Measurements from ENCODE around the gene ADGRB3. TPM values are rescaled to one million over a fixed set of nuclear protein-coding genes. Genes with fewer than 3 reads are reported as not detected.

The ADGRB3 gene
- polyA plus RNA-seq, 4 donors = 1.6 to 2.1 TPM; not detected in 2

- DNase-seq (no peak), FAIRE-seq (no peak)
- no peak overlapping the region for H3K27ac ChIP-seq (ENCODE audit: low read depth in 1 of 3, low read length in 2 of 3)
- no peak overlapping the region for H3K4me3 ChIP-seq (ENCODE audit: low read depth in 1 of 3, low read length in 3 of 3)
- WGBS, 3 donors = 74 to 84% (median 77%) methylated on average over 3 of the region's 3 CpGs
- no peaks in the 10 kb centered on the region for H3K4me1 ChIP-seq (ENCODE audit: control insufficient read depth in 3 of 3, insufficient read depth in 2 of 3, low read depth in 1 of 3, low read length in 2 of 3)
- no peaks in the 10 kb centered on the region for H3K36me3 ChIP-seq (ENCODE audit: control insufficient read depth in 3 of 3, insufficient read depth in 2 of 3, low read depth in 1 of 3, low read length in 3 of 3)
- no peaks in the 10 kb centered on the region for H3K9me3 ChIP-seq (ENCODE audit: control insufficient read depth in 2 of 2, insufficient read depth in 1 of 2, low read depth in 1 of 2, low read length in 1 of 2)
- no peaks in the 10 kb centered on the region for H3K27me3 ChIP-seq (ENCODE audit: control insufficient read depth in 3 of 3, insufficient read depth in 3 of 3, low read length in 3 of 3)
Observed at GRCh38 chr6:69185276-69185675, 550.2 kb downstream of the ADGRB3 start.

GRCh38 chr6:69202768-69203167, 567.7 kb downstream of the ADGRB3 start:
- no peaks in the 10 kb centered on the region for H3K36me3 ChIP-seq (ENCODE audit: control insufficient read depth in 3 of 3, insufficient read depth in 2 of 3, low read depth in 1 of 3, low read length in 3 of 3)
- no peak overlapping the region for H3K27ac ChIP-seq (ENCODE audit: low read depth in 1 of 3, low read length in 2 of 3)
- no peaks in the 10 kb centered on the region for H3K27me3 ChIP-seq (ENCODE audit: control insufficient read depth in 3 of 3, insufficient read depth in 3 of 3, low read length in 3 of 3)
- WGBS, 3 donors = 9 to 24% (median 15%) methylated on average over 2 of the region's 2 CpGs
- FAIRE-seq (no peak), DNase-seq (peak; percentile 19 to 62)
- H3K4me3 ChIP-seq (ENCODE audit: low read depth in 1 of 3, low read length in 3 of 3) = no peak overlapping the region
- H3K9me3 ChIP-seq (ENCODE audit: control insufficient read depth in 2 of 2, insufficient read depth in 1 of 2, low read depth in 1 of 2, low read length in 1 of 2) = peaks cover 0 to 3% of the 10 kb centered on the region in 2 donors
- no peaks in the 10 kb centered on the region for H3K4me1 ChIP-seq (ENCODE audit: control insufficient read depth in 3 of 3, insufficient read depth in 2 of 3, low read depth in 1 of 3, low read length in 2 of 3)

- no peak for DNase-seq
- H3K36me3 ChIP-seq (ENCODE audit: control insufficient read depth in 3 of 3, insufficient read depth in 2 of 3, low read depth in 1 of 3, low read length in 3 of 3) = no peaks in the 10 kb centered on the region
- H3K27me3 ChIP-seq (ENCODE audit: control insufficient read depth in 3 of 3, insufficient read depth in 3 of 3, low read length in 3 of 3) = no peaks in the 10 kb centered on the region
- no peaks in the 10 kb centered on the region for H3K4me1 ChIP-seq (ENCODE audit: control insufficient read depth in 3 of 3, insufficient read depth in 2 of 3, low read depth in 1 of 3, low read length in 2 of 3)
- H3K4me3 ChIP-seq (ENCODE audit: low read depth in 1 of 3, low read length in 3 of 3) = no peak overlapping the region
- H3K27ac ChIP-seq (ENCODE audit: low read depth in 1 of 3, low read length in 2 of 3) = no peak overlapping the region
- no peak for FAIRE-seq
- H3K9me3 ChIP-seq (ENCODE audit: control insufficient read depth in 2 of 2, insufficient read depth in 1 of 2, low read depth in 1 of 2, low read length in 1 of 2) = no peaks in the 10 kb centered on the region
- WGBS, 3 donors = 12 to 55% (median 39%) methylated on average over 1 of the region's 1 CpG
Observed at GRCh38 chr6:69216127-69216526, 581.0 kb downstream of the ADGRB3 start.

GRCh38 chr6:69217343-69217742, 582.3 kb downstream of the ADGRB3 start:
- Histone ChIP-seq H3K4me1 (ENCODE audit: control insufficient read depth in 3 of 3, insufficient read depth in 2 of 3, low read depth in 1 of 3, low read length in 2 of 3) (no peaks in the 10 kb centered on the region), H3K27me3 (ENCODE audit: control insufficient read depth in 3 of 3, insufficient read depth in 3 of 3, low read length in 3 of 3) (no peaks in the 10 kb centered on the region), H3K4me3 (ENCODE audit: low read depth in 1 of 3, low read length in 3 of 3) (no peak overlapping the region), H3K36me3 (ENCODE audit: control insufficient read depth in 3 of 3, insufficient read depth in 2 of 3, low read depth in 1 of 3, low read length in 3 of 3) (no peaks in the 10 kb centered on the region), H3K9me3 (ENCODE audit: control insufficient read depth in 2 of 2, insufficient read depth in 1 of 2, low read depth in 1 of 2, low read length in 1 of 2) (no peaks in the 10 kb centered on the region), H3K27ac (ENCODE audit: low read depth in 1 of 3, low read length in 2 of 3) (no peak overlapping the region)
- WGBS, 3 donors = 71 to 83% (median 82%) methylated on average over 2 of the region's 2 CpGs
- no peak for FAIRE-seq
- no peak for DNase-seq

GRCh38 chr6:69220375-69220774, 585.3 kb downstream of the ADGRB3 start:
- Histone ChIP-seq H3K9me3 (ENCODE audit: control insufficient read depth in 2 of 2, insufficient read depth in 1 of 2, low read depth in 1 of 2, low read length in 1 of 2) (no peaks in the 10 kb centered on the region), H3K27me3 (ENCODE audit: control insufficient read depth in 3 of 3, insufficient read depth in 3 of 3, low read length in 3 of 3) (no peaks in the 10 kb centered on the region), H3K4me1 (ENCODE audit: control insufficient read depth in 3 of 3, insufficient read depth in 2 of 3, low read depth in 1 of 3, low read length in 2 of 3) (no peaks in the 10 kb centered on the region), H3K27ac (ENCODE audit: low read depth in 1 of 3, low read length in 2 of 3) (no peak overlapping the region), H3K36me3 (ENCODE audit: control insufficient read depth in 3 of 3, insufficient read depth in 2 of 3, low read depth in 1 of 3, low read length in 3 of 3) (no peaks in the 10 kb centered on the region), H3K4me3 (ENCODE audit: low read depth in 1 of 3, low read length in 3 of 3) (no peak overlapping the region)
- WGBS, 3 donors = 82 to 86% (median 86%) methylated on average over 3 of the region's 3 CpGs
- FAIRE-seq = no peak
- no peak for DNase-seq

- no peaks in the 10 kb centered on the region for H3K27me3 ChIP-seq (ENCODE audit: control insufficient read depth in 3 of 3, insufficient read depth in 3 of 3, low read length in 3 of 3)
- H3K27ac ChIP-seq (ENCODE audit: low read depth in 1 of 3, low read length in 2 of 3) = no peak overlapping the region
- H3K4me3 ChIP-seq (ENCODE audit: low read depth in 1 of 3, low read length in 3 of 3) = no peak overlapping the region
- no peaks in the 10 kb centered on the region for H3K36me3 ChIP-seq (ENCODE audit: control insufficient read depth in 3 of 3, insufficient read depth in 2 of 3, low read depth in 1 of 3, low read length in 3 of 3)
- no peaks in the 10 kb centered on the region for H3K9me3 ChIP-seq (ENCODE audit: control insufficient read depth in 2 of 2, insufficient read depth in 1 of 2, low read depth in 1 of 2, low read length in 1 of 2)
- DNase-seq = no peak
- no peaks in the 10 kb centered on the region for H3K4me1 ChIP-seq (ENCODE audit: control insufficient read depth in 3 of 3, insufficient read depth in 2 of 3, low read depth in 1 of 3, low read length in 2 of 3)
- 50 to 62% (median 52%) methylated on average over 3 of the region's 3 CpGs for WGBS, 3 donors
- FAIRE-seq = no peak
Observed at GRCh38 chr6:69232008-69232407, 596.9 kb downstream of the ADGRB3 start.

GRCh38 chr6:69232496-69232895, 597.4 kb downstream of the ADGRB3 start:
- H3K36me3 ChIP-seq (ENCODE audit: control insufficient read depth in 3 of 3, insufficient read depth in 2 of 3, low read depth in 1 of 3, low read length in 3 of 3) = no peaks in the 10 kb centered on the region
- 14 to 17% (median 15%) methylated on average over 8 of the region's 8 CpGs for WGBS, 3 donors
- peak overlapping the region in 1 of 3 donors; percentile 9 for H3K4me3 ChIP-seq (ENCODE audit: low read depth in 1 of 3, low read length in 3 of 3)
- H3K27ac ChIP-seq (ENCODE audit: low read depth in 1 of 3, low read length in 2 of 3) = peak overlapping the region in 1 of 3 donors; percentile 10
- DNase-seq = no peak
- H3K4me1 ChIP-seq (ENCODE audit: control insufficient read depth in 3 of 3, insufficient read depth in 2 of 3, low read depth in 1 of 3, low read length in 2 of 3) = no peaks in the 10 kb centered on the region
- H3K9me3 ChIP-seq (ENCODE audit: control insufficient read depth in 2 of 2, insufficient read depth in 1 of 2, low read depth in 1 of 2, low read length in 1 of 2) = no peaks in the 10 kb centered on the region
- no peaks in the 10 kb centered on the region for H3K27me3 ChIP-seq (ENCODE audit: control insufficient read depth in 3 of 3, insufficient read depth in 3 of 3, low read length in 3 of 3)
- FAIRE-seq = no peak

GRCh38 chr6:69232911-69233448, 597.9 kb downstream of the ADGRB3 start:
- 6 to 8% (median 7%) methylated on average over 28 of the region's 28 CpGs for WGBS, 3 donors
- DNase-seq = peak; percentile 59 to 89
- H3K27ac ChIP-seq (ENCODE audit: low read depth in 1 of 3, low read length in 2 of 3) = peak overlapping the region in 1 of 3 donors; percentile 10
- no peaks in the 10 kb centered on the region for H3K9me3 ChIP-seq (ENCODE audit: control insufficient read depth in 2 of 2, insufficient read depth in 1 of 2, low read depth in 1 of 2, low read length in 1 of 2)
- H3K36me3 ChIP-seq (ENCODE audit: control insufficient read depth in 3 of 3, insufficient read depth in 2 of 3, low read depth in 1 of 3, low read length in 3 of 3) = no peaks in the 10 kb centered on the region
- no peak for FAIRE-seq
- H3K4me1 ChIP-seq (ENCODE audit: control insufficient read depth in 3 of 3, insufficient read depth in 2 of 3, low read depth in 1 of 3, low read length in 2 of 3) = no peaks in the 10 kb centered on the region
- H3K27me3 ChIP-seq (ENCODE audit: control insufficient read depth in 3 of 3, insufficient read depth in 3 of 3, low read length in 3 of 3) = no peaks in the 10 kb centered on the region
- peak overlapping the region in 1 of 3 donors; percentile 9 for H3K4me3 ChIP-seq (ENCODE audit: low read depth in 1 of 3, low read length in 3 of 3)

- Histone ChIP-seq H3K4me1 (ENCODE audit: control insufficient read depth in 3 of 3, insufficient read depth in 2 of 3, low read depth in 1 of 3, low read length in 2 of 3) (no peaks in the 10 kb centered on the region), H3K27ac (ENCODE audit: low read depth in 1 of 3, low read length in 2 of 3) (no peak overlapping the region), H3K27me3 (ENCODE audit: control insufficient read depth in 3 of 3, insufficient read depth in 3 of 3, low read length in 3 of 3) (no peaks in the 10 kb centered on the region), H3K36me3 (ENCODE audit: control insufficient read depth in 3 of 3, insufficient read depth in 2 of 3, low read depth in 1 of 3, low read length in 3 of 3) (no peaks in the 10 kb centered on the region), H3K9me3 (ENCODE audit: control insufficient read depth in 2 of 2, insufficient read depth in 1 of 2, low read depth in 1 of 2, low read length in 1 of 2) (no peaks in the 10 kb centered on the region), H3K4me3 (ENCODE audit: low read depth in 1 of 3, low read length in 3 of 3) (no peak overlapping the region)
- DNase-seq = no peak
- FAIRE-seq = no peak
- 16 to 34% (median 20%) methylated on average over 1 of the region's 1 CpG for WGBS, 3 donors
Observed at GRCh38 chr6:69238067-69238466, 603.0 kb downstream of the ADGRB3 start.

Data from small intestine (tissue), 7 donors.